GM19193 (cell line): ENCODE measurements around the gene ANKS6.

Experiments used
- POLR2A ChIP-seq: IDR thresholded peaks from 4 replicates; pipeline ENCODE4 v1.6.1; 2011; ENCODE audit not compliant: insufficient read depth, insufficient read length; ENCODE audit errors: extremely low read depth

Gene ANKS6

GRCh38 chr9:98772364-98773155, 23.8 kb downstream of the ANKS6 start:
- TF ChIP-seq POLR2A, result no peak

GRCh38 chr9:98771209-98771874, 25.0 kb downstream of the ANKS6 start:
- TF ChIP-seq POLR2A, result no peak

- no peak for TF ChIP-seq POLR2A
Observed at GRCh38 chr9:98770717-98771116, 25.6 kb downstream of the ANKS6 start.

GRCh38 chr9:98768344-98768743, 28.0 kb downstream of the ANKS6 start:
- TF ChIP-seq POLR2A, result no peak

GRCh38 chr9:98767915-98768314, 28.4 kb downstream of the ANKS6 start:
- TF ChIP-seq POLR2A, result no peak

- TF ChIP-seq POLR2A, result no peak
Observed at GRCh38 chr9:98767196-98767595, 29.2 kb downstream of the ANKS6 start.

GRCh38 chr9:98766586-98766985, 29.8 kb downstream of the ANKS6 start:
- no peak for TF ChIP-seq POLR2A

GRCh38 chr9:98765256-98765655, 31.1 kb downstream of the ANKS6 start:
- TF ChIP-seq POLR2A, result no peak

GRCh38 chr9:98763986-98764745, 32.2 kb downstream of the ANKS6 start:
- TF ChIP-seq POLR2A, result no peak

- TF ChIP-seq POLR2A, result no peak
Observed at GRCh38 chr9:98760231-98760630, 36.1 kb downstream of the ANKS6 start.

- TF ChIP-seq POLR2A, result no peak
Observed at GRCh38 chr9:98755006-98755618, 41.2 kb downstream of the ANKS6 start.

- TF ChIP-seq POLR2A, result no peak
Observed at GRCh38 chr9:98751210-98751609, 45.1 kb downstream of the ANKS6 start.

- no peak for TF ChIP-seq POLR2A
Observed at GRCh38 chr9:98750364-98751060, 45.8 kb downstream of the ANKS6 start.

GRCh38 chr9:98747476-98747875, 48.9 kb downstream of the ANKS6 start:
- no peak for TF ChIP-seq POLR2A
